ENCODE measurements around the gene WDR5.
"Not testable (repeated sequence)": the region's sequence is repeated elsewhere in the genome, so short reads cannot be mapped to it uniquely, and the experiment has no call there.

The WDR5 gene

DNA sequence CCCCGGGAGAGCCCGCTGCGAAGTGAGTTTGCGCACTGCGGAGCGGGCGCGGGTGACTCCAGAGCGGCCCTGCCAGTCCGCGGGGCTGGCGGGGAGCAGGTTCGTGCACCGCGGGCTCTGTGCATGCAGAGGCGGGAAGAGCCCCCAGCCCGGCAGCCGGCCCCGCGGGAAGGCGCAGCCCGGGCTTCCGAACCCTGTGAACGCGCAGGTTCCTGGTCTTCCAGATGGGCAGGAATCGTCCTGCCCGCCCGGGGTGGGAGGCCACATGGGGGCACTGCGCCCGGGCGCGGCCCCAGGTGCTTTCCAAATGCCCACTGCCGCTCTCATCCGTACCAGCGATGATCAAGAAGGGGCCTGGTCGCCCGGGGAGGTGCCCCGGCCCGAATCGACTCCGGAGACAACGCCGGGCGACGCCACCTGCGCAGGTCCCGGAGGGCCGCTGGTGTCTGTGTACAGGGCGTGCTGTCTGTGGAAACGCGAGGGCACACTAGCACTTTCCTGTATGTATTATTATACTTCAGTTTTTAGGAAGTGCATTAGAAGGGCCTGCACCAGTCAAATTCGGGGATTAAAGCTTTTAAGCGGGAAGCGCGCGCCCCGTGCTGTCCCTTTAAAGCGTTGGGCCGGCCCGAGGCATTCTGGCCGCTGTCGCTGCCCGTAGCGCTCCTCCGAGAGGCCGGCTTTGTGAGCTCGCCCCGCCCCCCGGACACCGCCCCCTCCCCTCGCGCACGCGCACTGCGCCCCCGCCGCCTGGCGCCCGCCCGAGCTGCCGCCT lies at the start of gene WDR5:
TSS of gene WDR5 (plus strand) at position 740 of the 775 bp plus-strand sequence. CDS start 3,796 bp downstream, outside the sequence.
- DNase-seq, result peak; percentile 91 to 93

DNA sequence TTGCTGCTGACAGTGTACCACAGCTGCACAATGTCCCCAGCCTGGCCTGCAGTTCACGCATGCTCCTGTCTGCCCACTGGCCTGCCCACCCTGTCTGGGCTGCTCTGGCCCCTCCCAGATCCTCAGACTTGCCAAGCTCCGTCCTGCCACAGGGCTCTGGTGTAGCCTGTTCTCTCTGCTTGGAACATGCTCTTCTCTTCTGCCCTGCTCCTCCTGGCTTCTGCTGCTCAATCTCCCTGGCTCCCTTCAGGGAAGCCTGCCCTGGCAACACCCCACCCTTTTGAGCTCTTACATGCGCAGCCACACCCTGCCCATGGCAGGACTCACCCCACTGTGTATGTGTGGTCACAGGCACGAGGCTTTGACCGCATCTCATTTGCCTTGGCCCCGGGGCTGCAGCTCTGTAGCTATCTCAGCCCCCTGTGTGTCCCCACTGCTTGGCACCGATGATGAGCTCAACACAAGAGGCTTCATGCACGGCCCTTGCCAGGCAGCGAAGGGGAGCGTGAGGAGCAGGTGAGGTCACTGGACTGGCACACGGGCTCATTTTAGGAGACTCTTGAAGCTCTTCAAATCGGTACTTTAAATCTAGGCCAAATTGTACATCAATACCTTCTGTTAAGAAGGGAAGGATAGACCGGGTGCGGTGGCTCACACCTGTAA lies 47.7 kb upstream of the WDR5 start:
- DNase-seq, result no peak

DNA sequence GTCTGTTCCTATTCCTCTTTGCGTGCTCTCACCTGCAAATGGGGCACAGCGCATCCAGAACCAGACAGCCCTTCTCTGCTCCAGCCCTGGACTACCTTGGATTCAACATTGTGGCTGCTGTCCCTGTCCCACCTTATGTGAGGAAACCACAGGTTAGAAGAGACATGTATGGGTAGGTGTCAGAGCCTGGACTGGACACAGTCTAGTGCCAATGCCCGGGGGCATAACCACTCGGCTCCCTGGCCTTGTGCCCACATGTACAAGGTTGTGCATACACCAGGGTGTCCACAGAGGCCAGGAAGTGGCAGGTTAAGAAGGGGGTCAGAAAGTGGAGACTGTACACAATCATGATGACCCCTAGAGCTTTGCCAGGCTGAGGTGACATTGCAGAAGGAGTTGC lies 45.9 kb upstream of the WDR5 start:
- DNase-seq, result no peak

DNA sequence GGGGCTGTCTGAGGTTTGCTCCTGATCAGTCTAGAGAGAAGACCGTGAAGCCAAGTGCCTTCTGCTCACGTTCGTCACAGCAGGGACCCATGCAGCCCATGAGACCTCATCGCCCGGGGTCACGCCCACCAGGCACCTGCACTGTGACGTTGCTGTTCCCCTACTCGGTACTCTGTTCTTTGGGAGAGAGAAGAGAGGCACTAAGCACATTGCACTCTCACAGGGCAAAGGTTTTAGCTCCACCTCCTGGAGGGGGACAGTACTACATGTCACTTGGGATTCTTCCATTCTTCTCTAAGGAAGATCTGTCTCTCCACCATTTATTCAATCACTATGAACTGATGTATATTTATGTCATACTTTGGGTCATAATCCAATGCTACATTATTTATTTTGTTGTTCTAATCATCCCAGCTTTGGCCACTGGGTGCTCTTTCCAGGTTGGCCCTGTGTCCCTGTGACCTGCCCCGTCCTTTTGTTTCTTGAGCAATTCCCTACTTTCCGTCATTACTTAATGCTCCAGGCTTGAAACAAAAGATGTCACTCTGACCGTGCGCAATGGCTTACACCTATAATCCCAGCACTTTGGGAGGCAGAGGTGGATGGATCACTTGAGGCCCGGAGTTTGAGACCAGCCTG lies 36.6 kb upstream of the WDR5 start:
- peak; percentile 69 to 74 for DNase-seq

DNA sequence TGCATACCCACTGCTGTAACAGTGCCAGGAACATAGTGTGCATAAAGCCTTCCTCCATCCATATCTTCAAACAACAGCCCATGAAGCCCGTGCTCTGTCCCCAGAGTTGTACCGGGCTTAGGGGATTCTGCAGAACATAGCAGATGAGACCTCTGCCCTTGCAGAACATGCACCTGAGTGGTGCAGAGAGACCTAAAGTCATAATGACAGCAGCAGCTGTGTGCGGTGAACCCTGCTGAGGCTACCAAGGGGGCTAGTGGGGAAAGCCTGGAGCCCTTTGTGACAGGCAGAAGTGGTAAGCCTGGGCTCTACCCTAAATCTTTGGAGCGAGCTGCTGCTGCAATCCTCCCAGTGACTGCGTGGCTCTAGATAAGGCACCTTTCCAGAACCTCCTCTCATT lies 35.8 kb upstream of the WDR5 start:
- no peak for DNase-seq

DNA sequence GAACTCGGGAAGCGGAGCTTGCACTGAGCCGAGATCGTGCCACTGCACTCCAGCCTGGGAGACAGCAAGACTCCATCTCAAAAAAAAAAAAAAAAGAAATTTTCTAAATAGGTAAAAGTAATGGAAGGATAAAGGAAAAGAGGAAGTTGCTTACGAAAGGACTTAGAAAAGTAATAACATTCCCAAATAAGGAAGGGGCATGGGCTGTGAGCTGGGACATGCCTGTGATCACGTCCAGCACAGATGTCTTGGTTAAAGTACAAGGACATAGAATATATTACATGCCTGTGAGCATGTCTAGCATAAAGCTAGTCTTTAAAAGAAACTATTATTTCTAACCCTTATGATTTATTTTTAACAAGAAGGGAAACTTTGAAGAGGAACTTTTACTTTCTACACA lies 34.7 kb upstream of the WDR5 start:
- DNase-seq, result not testable (repeated sequence)

DNA sequence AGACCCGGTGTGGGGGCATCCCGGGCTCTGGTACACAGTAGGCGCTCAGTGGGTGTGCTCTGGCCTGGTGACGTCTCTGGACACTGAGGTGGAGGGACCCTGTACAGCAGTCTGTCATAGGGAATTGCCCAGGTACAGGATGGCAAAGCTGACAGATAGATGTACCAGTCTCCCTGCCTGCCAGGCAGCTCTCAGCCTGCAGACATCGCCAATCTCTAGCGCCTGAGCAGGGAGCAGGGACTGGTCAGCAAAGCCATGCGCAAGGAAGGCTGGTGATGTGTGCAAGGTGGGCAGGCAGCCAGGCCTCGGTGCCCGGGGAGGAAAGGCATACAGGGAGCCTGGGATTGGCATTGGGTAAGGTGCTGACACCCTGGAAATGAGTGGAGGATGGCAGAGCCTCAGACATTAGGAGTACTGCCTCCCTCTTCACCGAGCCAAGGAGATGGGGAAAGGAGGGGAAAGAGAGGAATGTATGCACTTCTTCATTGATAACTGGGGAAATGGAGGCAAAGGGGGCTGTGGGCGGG lies 34.2 kb upstream of the WDR5 start:
- DNase-seq, result no peak

DNA sequence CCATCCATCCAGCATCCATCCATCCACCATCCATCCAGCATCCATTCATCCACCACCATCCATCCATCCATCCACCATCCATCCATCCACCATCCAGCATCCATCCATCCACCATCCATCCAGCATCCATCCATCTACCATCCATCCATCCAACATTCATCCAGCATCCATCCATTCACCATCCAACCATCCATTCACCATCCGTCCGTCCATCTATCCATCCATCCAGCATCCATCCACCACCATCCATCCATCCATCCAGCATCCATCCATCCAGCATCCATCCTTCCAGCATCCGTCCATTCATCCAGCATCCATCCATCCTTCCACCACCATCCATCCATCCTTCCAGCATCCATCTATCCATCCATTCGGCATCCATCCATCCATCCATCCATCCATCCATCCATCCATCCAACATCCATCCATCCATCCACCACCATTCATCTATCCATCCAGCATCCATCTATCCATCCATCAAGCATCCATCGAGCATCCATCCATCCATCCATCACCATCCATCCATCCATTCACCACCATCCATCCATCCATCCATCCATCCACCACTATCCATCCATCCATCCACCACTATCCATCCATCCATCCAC lies 32.4 kb upstream of the WDR5 start:
- no peak for DNase-seq

DNA sequence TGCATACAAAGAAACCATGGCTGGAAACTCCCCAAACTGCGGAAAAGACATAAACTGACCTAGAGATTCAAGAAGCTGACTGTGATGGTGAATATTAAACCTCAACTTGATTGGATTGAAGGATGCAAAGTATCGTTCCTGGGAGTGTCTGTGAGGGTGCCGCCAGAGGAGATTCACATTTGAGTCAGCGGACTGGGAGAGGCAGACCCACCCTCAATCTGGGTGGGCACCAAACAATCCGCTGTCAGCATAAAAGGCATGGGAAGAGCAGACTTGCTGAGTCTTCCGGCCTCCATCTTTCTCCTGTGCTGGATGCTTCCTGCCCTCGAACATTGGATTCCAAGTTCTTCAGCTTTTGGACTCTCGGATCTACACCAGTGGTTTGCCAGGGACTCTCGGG lies 24.8 kb upstream of the WDR5 start:
- DNase-seq, result no peak

DNA sequence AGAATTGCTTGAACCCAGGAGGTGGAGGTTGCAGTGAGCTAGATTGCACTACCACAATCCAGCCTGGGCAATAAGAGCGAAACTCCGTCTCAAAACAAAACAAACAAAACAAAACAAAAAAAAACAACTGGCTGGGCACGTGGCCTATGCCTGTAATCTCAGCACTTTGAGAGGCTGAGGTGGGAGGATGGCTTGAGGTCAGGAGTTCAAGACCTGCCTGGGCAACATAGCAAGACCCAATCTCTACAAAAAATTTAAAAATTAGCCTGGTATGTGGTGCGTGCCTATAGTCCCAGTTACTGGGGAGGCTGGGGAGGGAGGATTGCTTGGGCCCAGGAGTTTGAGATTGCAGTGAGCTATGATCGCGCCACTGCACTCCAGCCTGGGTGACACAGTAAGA lies 23.3 kb upstream of the WDR5 start:
- DNase-seq, result no peak

DNA sequence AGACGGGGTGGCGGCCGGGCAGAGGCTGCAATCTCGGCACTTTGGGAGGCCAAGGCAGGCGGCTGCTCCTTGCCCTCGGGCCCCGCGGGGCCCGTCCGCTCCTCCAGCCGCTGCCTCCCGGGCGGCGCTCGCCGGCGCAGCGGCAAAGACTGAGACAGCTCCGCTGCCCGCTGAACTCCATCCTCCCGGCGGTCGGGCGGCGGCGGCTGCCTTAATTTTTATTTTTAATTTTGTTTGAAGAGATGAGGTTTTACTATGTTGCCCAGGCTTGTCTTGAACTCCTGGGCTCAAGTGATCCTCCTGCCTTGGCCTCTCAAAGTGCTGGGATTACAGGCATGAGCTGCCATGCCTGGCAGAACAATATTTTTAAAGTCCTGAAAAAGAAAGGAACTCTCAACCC lies 16.9 kb upstream of the WDR5 start:
- DNase-seq, result not testable (repeated sequence)

DNA sequence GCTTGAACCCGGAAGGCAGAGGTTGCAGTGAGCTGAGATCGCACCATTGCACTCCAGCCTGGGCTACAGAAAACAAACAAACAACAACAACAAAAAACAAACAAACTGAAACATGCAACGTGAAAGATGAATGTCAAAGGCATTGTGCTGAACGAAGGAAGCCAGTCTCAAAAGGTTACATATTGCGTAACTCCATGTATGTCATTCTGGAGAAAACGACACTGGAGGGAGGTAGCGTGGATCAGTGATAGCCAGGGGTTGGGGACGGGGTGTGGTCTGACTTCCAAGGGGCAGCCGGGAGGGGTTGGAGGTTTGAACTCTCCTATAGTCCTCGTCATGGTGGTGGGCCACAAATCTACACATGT lies 12.1 kb upstream of the WDR5 start:
- no peak for DNase-seq

DNA sequence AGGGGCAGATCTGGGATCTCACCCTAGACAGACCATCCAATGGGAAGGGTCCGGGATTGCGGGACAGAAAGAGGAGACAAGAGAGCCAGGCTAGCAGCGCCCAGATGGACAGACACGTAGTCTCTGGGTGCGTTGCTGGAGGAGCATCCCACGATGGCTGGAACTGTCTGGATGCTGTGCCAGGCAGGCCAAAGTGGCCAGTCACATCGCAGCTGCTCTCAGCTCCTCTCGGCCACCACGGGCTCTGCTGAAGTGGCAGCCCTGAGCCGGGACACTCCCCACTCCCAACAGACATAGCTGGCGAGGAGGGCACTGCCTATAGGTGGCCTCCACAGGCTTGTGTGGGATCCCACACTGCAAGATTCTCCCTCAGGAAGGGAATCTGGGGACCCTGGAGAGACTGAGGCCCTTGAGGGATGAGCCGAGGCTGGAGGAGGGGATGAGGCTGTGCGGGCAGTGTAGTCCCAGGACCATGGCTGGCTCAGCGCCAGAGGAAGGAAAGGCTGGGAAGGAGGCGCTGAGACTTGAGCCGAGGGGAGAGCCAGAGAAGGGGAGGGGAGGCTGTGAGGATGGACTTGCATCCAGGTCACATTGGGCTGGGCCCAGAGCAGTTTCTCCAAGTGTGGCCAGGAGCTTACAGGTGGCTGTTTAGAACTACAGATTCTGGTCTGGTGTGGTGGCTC lies 10.3 kb upstream of the WDR5 start:
- DNase-seq, result no peak

DNA sequence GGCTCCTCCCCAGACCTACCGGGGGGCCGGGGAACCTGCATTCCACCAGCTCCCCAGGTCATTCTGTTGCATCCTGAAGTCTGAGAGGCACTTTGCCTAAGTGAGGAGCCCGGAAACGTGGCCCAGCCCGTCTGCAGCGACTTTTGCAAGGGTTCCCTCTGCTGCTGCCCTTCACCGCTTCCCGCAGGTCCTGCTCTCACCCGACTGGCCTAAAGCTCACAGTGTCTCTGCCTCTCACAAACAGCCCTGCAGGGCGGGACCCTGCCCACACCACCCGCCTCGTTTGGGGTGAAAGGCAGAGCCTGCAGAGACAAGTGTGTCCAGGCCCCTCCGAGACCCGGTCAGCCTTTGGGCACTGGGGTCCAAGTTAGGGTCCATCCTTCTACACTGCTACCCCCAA lies 9.5 kb upstream of the WDR5 start:
- DNase-seq, result no peak

DNA sequence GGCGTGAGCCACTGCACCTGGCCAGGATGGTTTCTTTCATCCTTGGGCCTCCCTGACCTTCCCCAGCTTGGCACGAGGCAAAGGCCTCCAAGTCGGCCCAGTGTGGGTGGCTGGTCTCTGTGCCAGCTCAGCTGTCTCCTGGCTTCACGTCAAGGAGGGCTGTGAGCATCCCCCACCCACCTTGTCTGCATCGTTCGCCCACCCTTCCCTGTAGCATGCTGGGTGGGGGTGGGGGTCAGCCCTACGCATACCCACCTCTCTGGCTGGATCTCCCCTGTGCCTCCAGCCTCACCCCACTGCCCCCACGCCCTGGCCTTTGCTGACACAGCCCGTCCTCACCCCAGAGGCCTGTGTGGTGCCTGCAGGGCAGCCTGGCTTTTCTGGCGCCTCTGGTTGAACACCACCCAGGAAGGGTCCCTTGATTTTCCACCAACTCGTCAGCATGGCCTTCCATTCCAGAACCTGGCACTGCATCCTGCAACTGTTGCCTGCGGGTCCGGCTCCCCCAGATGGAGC lies 8.8 kb upstream of the WDR5 start:
- DNase-seq, result no peak

DNA sequence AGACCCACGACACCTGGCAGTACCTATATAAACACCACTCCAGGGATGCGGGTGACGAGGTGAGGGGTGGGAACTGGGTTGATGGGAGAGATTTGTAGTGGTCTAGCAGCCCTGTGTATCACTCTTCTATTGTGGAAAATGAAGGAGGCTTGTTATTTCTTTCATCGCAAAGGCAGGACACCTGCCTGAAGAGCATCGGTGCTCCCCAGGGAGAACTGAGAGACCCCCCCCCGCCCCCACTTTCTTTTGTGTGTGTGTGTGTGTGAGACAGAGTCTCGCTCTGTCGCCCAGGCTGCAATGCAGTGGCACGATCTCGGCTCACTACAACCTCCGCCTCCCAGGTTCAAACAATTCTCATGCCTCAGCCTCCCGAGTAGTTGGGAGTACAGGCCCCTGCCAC lies 8.3 kb upstream of the WDR5 start:
- DNase-seq, result no peak

DNA sequence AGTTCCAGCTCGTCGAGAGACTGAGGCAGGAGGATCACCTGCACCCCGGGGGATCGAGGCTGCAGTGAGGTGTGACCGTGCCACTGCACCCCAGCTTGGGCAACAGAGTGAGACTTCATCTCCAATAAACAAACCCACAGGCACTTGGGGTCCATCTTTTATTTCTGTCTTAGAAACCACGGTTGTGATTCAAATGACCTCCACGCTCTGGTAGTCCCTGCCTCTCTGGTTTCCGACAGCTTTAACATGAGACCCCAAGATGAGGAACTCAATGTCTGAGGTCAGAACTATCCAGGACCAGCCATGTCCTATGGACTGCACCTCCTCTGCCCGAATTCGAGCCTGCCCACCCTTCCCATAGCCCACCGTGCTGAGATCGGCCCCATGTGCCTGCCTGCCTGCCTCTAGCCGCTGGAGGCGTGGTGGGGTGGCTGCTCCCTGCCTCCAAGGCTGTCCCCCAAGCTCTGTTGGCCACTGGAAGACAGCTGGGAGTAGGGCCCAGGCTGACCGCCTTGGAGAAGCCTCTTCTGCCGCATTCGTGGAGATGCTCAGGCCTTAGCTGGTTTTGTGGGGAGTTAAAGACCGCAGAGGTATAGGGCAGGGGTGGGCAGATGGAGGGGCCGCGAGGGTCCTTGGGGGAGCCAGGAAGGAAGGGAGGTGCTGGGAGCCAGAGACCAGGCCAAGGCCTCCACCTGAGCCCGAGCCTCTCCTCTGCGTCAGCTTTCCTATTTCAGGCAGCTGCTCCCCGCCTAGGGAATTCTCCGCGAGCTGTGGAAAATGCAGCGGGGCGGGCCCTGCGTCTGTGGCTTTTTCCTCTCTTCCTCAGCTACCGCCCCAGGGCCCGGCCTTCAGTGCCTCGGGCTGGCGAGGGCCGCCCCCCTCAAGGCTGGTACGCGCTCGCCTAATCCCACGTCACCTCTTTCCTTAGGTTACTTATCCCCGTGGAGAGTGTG lies 6.9 kb upstream of the WDR5 start:
- no peak for DNase-seq

DNA sequence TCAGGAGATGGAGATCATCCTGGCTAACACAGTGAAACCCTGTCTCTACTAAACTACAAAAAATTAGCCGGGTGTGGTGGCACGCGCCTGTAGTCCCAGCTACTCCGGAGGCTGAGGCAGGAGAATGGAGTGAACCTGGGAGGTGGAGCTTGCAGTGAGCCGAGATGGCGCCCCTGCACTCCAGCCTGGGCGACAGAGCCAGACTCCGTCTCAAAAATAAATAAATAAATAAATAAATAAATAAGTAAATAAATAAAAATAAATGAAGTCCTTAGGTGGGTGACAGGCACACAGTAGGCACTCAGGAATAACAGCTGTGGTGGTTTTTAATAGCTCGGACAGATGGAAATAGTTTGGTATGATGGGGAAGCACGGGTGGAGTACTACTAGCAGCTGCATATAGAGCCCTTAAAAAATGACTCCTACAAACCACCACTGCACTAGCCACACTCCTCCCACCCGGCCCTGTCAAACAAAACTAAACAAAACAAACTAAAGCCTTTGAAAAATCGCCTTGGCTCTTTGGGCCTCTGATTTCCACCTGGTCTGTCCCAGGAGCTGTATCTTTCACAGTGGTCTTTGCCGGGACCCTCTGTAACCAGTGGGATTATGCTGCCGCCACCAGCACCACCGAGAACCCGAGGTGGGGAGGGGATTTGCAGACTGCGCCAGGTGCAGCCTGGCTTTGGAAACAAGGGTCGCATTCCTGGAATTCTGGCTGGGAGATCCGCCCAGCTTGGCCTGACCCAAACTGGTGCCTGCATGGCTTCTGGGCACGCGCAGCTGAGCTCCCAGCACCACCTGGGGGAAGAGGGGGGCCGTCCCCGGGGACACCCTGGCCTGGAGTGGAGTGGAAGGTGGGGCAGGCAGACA lies 5.1 kb upstream of the WDR5 start:
- DNase-seq, result no peak

DNA sequence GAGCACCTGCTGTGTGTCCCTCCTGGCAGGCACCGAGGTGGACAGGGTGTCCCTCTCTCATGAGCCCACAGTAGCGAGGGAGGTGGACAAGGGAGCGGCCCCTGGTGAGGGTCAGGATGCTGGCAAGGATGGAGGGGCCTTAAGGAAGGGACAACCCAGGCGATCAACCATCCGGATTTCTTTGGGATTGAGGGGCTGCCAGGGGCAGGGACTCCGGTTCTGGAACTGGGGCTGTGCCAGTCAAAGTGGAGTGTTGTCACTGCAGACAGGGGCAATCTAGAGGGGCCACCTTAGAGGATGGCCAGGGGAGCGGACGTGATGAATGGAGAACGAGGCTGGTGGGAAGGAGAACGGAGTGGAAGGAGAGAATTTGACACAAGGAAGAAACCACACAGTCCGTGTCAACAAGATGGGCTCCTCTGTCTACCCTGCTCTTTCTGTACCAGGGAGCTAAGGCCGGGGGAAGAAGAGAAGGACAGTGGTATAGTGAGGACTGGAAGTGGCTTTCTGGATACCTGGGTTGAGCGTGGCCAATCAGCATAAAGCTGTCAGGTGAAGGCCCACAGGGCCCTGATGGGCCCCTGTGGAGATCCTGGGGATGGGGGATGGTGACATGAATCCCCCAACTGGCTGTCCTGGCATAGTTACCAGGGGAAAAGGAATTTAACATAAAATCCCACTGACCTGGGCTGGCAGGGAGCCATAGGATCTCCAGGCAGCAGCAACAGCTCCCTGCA lies 4.2 kb upstream of the WDR5 start:
- no peak for DNase-seq

Data from activated T-cell treated with anti-CD3 and anti-CD28 coated beads, Interleukin-2, amount 50 U/mL, for 48 hours (primary cell).